GM23248 (cell line): ENCODE data around the gene KREMEN1. TPM values are rescaled to one million over a fixed set of nuclear protein-coding genes. Genes with fewer than 3 reads are reported as not detected.

Experiments used
- DNase-seq: peaks from one replicate; pipeline ENCODE4 v3.0.0-alpha.2; 2015
- H2AFZ ChIP-seq: fragments of 200-600 bp; sonication (generic); 2 replicates; pipeline ENCODE4 v1.6.1; 2016; ENCODE audit warnings: antibody characterized with exemption
- H3F3A ChIP-seq: fragments of 200-600 bp; sonication (generic); 2 replicates; pipeline ENCODE4 v1.6.1; 2016; ENCODE audit warnings: mild to moderate bottlenecking, antibody characterized with exemption, mixed run types; ENCODE audit not compliant: insufficient read depth
- H3K27ac ChIP-seq: fragments of 200-600 bp; sonication (generic); 2 replicates; pipeline ENCODE4 v1.5.1; 2016; ENCODE audit warnings: mild to moderate bottlenecking
- H3K27me3 ChIP-seq: fragments of 200-600 bp; sonication (generic); replicated peaks from 2 replicates; pipeline ENCODE4 v1.6.1; 2016; ENCODE audit warnings: mild to moderate bottlenecking; ENCODE audit not compliant: insufficient read depth
- H3K36me3 ChIP-seq: fragments of 200-600 bp; sonication (generic); 2 replicates; pipeline ENCODE4 v1.6.1; 2016; ENCODE audit warnings: low read depth, mild to moderate bottlenecking
- H3K4me1 ChIP-seq: fragments of 200-600 bp; sonication (generic); 2 replicates; pipeline ENCODE4 v1.6.1; 2016; ENCODE audit warnings: mild to moderate bottlenecking; ENCODE audit not compliant: insufficient read depth
- H3K4me2 ChIP-seq: fragments of 200-600 bp; sonication (generic); one replicate; pipeline ENCODE4 v1.6.1; 2016; ENCODE audit warnings: mild to moderate bottlenecking; ENCODE audit not compliant: unreplicated experiment
- H3K4me3 ChIP-seq: fragments of 200-600 bp; sonication (generic); 2 replicates; pipeline ENCODE4 v1.5.1; 2016; ENCODE audit warnings: mild to moderate bottlenecking
- H3K79me2 ChIP-seq: fragments of 200-600 bp; sonication (generic); 2 replicates; pipeline ENCODE4 v1.6.1; 2016; ENCODE audit warnings: mild to moderate bottlenecking; ENCODE audit not compliant: insufficient read depth
- H3K9ac ChIP-seq: fragments of 200-600 bp; sonication (generic); 2 replicates; pipeline ENCODE4 v1.6.1; 2016; ENCODE audit warnings: mild to moderate bottlenecking
- H3K9me2 ChIP-seq: fragments of 200-600 bp; sonication (generic); 2 replicates; pipeline ENCODE4 v1.6.1; 2016; ENCODE audit warnings: mixed run types, mild to moderate bottlenecking, moderate library complexity; ENCODE audit not compliant: insufficient read depth
- H3K9me3 ChIP-seq: fragments of 200-600 bp; sonication (generic); one replicate; pipeline ENCODE4 v1.6.1; 2017; ENCODE audit warnings: low read depth
- H4K20me1 ChIP-seq: fragments of 200-600 bp; sonication (generic); 2 replicates; pipeline ENCODE4 v1.6.0; 2016; ENCODE audit not compliant: insufficient read depth
- EZH2 ChIP-seq: fragments of 200-600 bp; sonication (generic); IDR thresholded peaks from 2 replicates; pipeline ENCODE4 v1.6.1; 2018; ENCODE audit warnings: antibody characterized with exemption, mild to moderate bottlenecking; ENCODE audit not compliant: insufficient read depth, poor library complexity, severe bottlenecking
- EZH2phosphoT487 ChIP-seq: fragments of 200-600 bp; sonication (generic); IDR thresholded peaks from 2 replicates; pipeline ENCODE4 v1.6.1; 2018; ENCODE audit warnings: antibody characterized with exemption, moderate library complexity, mild to moderate bottlenecking, low read depth; ENCODE audit not compliant: insufficient read depth
- WGBS, 2 experiments: methylation state at CpG; one replicate each; pipeline ENCODE4 v1.1.6; 2015 to 2017; ENCODE audit warnings: low lambda C conversion rate in 2 of 2, low coverage in 1 of 2; ENCODE audit errors: missing lambda C conversion rate in 2 of 2; 5-methylcytosine and 5-hydroxymethylcytosine counted together
- in situ Hi-C: fragments of 300-500 bp; cut with MboI; formaldehyde crosslinking; loops from 2 replicates; pipeline ENCODE4 v1.15.0; 2020
- polyA plus RNA-seq: library from polyadenylated mRNA; unstranded; fragments of >200 nt; fragmentation: Nextera tagmentation; extraction: Ambion mirVana; gene quantifications from 2 replicates; pipeline ENCODE4 v1.2.1, GENCODE V29; 2016
- total RNA-seq: library from RNA; depleted of rRNA; stranded (reverse); fragments of >200 nt; shearing (Covaris generic); gene quantifications from 2 replicates; pipeline ENCODE4 v1.2.3, GENCODE V29; 2014

Gene KREMEN1
- total and polyA plus RNA-seq, 2 experiments from 2014 or later = 4.3 to 4.4 TPM

GRCh38 chr22:29093030-29093429 is 20.2 kb downstream of the KREMEN1 start:
- H3K9me3 ChIP-seq = no peaks in the 10 kb centered on the region
- peaks cover 15% of the 10 kb centered on the region for H3F3A ChIP-seq
- no peak for DNase-seq
- no peak overlapping the region for H3K9ac ChIP-seq
- peaks cover 16% of the 10 kb centered on the region for H3K4me1 ChIP-seq
- 0 out of 2 replicates have a peak overlapping the region, but pooled peaks have one; percentile 22 for H3K4me3 ChIP-seq
- peak overlapping the region; percentile 70 for H3K27ac ChIP-seq
- 12 to 21% methylated on average over 1 of the region's 1 CpG for WGBS, 2 experiments
- H3K27me3 ChIP-seq = no peaks in the 10 kb centered on the region
- peak overlapping the region; percentile 68 for H3K4me2 ChIP-seq
- H3K9me2 ChIP-seq = no peaks in the 10 kb centered on the region
- TF ChIP-seq EZH2 (no peak), EZH2phosphoT487 (no peak)
- no peaks in the 10 kb centered on the region for H4K20me1 ChIP-seq
- H3K36me3 ChIP-seq = no peaks in the 10 kb centered on the region
- in situ Hi-C loops = no loop called here
- H3K79me2 ChIP-seq = no peaks in the 10 kb centered on the region
- no peak overlapping the region for H2AFZ ChIP-seq

- H2AFZ ChIP-seq = peak overlapping the region; percentile 30
- peak overlapping the region; percentile 29; the same call in 1 of the 2 replicates for H3K9ac ChIP-seq
- no peaks in the 10 kb centered on the region for H3K79me2 ChIP-seq
- H3K27ac ChIP-seq = peak overlapping the region; percentile 70
- no peaks in the 10 kb centered on the region for H3K9me3 ChIP-seq
- no peaks in the 10 kb centered on the region for H4K20me1 ChIP-seq
- peak; percentile 87 for DNase-seq
- 11 to 13% methylated on average over 4 of the region's 4 CpGs for WGBS, 2 experiments
- no peak for TF ChIP-seq EZH2phosphoT487
- TF ChIP-seq EZH2 = no peak
- H3K4me1 ChIP-seq = peaks cover 16% of the 10 kb centered on the region
- peaks cover 15% of the 10 kb centered on the region for H3F3A ChIP-seq
- in situ Hi-C loops = no loop called here
- H3K27me3 ChIP-seq = no peaks in the 10 kb centered on the region
- no peaks in the 10 kb centered on the region for H3K9me2 ChIP-seq
- H3K36me3 ChIP-seq = no peaks in the 10 kb centered on the region
- peak overlapping the region; percentile 40 for H3K4me3 ChIP-seq
- H3K4me2 ChIP-seq = peak overlapping the region; percentile 68
Measured at GRCh38 chr22:29093501-29094300, 20.9 kb downstream of the KREMEN1 start.

GRCh38 chr22:29095459-29095858 is 22.6 kb downstream of the KREMEN1 start:
- 98% methylated on average over 2 of the region's 2 CpGs for WGBS, 2 experiments
- TF ChIP-seq EZH2phosphoT487 (no peak), EZH2 (no peak)
- no peaks in the 10 kb centered on the region for H3K79me2 ChIP-seq
- no peak for DNase-seq
- H2AFZ ChIP-seq = no peak overlapping the region
- no peak overlapping the region for H3K9ac ChIP-seq
- H3K4me3 ChIP-seq = no peak overlapping the region
- no peaks in the 10 kb centered on the region for H3K27me3 ChIP-seq
- no peak overlapping the region for H3K4me2 ChIP-seq
- no peak overlapping the region for H3K27ac ChIP-seq
- peaks cover 15% of the 10 kb centered on the region for H3F3A ChIP-seq
- H4K20me1 ChIP-seq = no peaks in the 10 kb centered on the region
- H3K4me1 ChIP-seq = peaks cover 16% of the 10 kb centered on the region
- in situ Hi-C loops = no loop called here
- no peaks in the 10 kb centered on the region for H3K9me3 ChIP-seq
- H3K9me2 ChIP-seq = no peaks in the 10 kb centered on the region
- no peaks in the 10 kb centered on the region for H3K36me3 ChIP-seq

GRCh38 chr22:29096736-29097669 is 24.2 kb downstream of the KREMEN1 start:
- no peaks in the 10 kb centered on the region for H3K9me3 ChIP-seq
- no peak for TF ChIP-seq EZH2
- no peak for TF ChIP-seq EZH2phosphoT487
- in situ Hi-C loops = no loop called here
- H3K27me3 ChIP-seq = no peaks in the 10 kb centered on the region
- no peak overlapping the region for H3K4me3 ChIP-seq
- H3F3A ChIP-seq = peaks cover 15% of the 10 kb centered on the region
- no peak overlapping the region for H3K27ac ChIP-seq
- WGBS, 2 experiments = 84 to 87% methylated on average over 13 of the region's 13 CpGs
- no peaks in the 10 kb centered on the region for H4K20me1 ChIP-seq
- no peak overlapping the region for H2AFZ ChIP-seq
- no peak overlapping the region for H3K9ac ChIP-seq
- H3K4me1 ChIP-seq = peaks cover 16% of the 10 kb centered on the region
- no peak overlapping the region for H3K4me2 ChIP-seq
- H3K79me2 ChIP-seq = no peaks in the 10 kb centered on the region
- no peaks in the 10 kb centered on the region for H3K36me3 ChIP-seq
- H3K9me2 ChIP-seq = no peaks in the 10 kb centered on the region
- no peak for DNase-seq
